GM19455 (cell line): ENCODE data around the gene ACTG2.

ENCODE experiments used
- ATAC-seq: cut with Tn5 transposase; IDR thresholded peaks from one replicate; pipeline ENCODE4 v1.9.1; 2021; ENCODE audit not compliant: unreplicated experiment

Gene ACTG2

GRCh38 chr2:73963385-73964120 lies 70.7 kb downstream of the ACTG2 start:
- ATAC-seq = no peak

- ATAC-seq = no peak
Observed at GRCh38 chr2:73964223-73964622, 71.4 kb downstream of the ACTG2 start.

GRCh38 chr2:73965053-73965452 lies 72.2 kb downstream of the ACTG2 start:
- no peak for ATAC-seq

- ATAC-seq = no peak
Observed at GRCh38 chr2:73968357-73968937, 75.6 kb downstream of the ACTG2 start.

DNA sequence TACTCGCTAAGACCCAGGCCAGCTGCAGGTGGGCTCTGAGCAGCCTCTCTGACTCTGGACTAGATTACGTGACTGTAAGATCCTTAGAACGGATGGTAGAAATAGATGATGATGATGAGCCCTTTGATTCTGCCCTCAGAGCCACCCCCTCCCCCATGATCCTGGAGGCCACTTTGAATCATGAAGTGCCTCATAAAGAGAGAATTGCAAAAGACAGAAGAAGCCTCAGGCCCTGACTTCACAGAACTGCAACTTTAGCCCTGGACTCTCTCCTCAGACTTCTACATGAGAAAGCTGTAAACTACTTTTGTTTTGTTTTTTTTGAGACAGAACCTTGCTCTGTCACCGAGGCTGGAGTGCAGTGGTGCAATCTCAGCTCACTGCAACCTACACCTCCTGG lies 76.5 kb downstream of the ACTG2 start:
- no peak for ATAC-seq
